SIG-M5 treated with dmso at 0.1 percent for 504 hours (cell line): ENCODE data around the gene QRICH2.

ENCODE experiments used
- DNase-seq: peaks from one replicate; lab custom pipeline; 2025; ENCODE audit not compliant: unreplicated experiment; lab: John Stamatoyannopoulos, UW

Gene QRICH2

DNA sequence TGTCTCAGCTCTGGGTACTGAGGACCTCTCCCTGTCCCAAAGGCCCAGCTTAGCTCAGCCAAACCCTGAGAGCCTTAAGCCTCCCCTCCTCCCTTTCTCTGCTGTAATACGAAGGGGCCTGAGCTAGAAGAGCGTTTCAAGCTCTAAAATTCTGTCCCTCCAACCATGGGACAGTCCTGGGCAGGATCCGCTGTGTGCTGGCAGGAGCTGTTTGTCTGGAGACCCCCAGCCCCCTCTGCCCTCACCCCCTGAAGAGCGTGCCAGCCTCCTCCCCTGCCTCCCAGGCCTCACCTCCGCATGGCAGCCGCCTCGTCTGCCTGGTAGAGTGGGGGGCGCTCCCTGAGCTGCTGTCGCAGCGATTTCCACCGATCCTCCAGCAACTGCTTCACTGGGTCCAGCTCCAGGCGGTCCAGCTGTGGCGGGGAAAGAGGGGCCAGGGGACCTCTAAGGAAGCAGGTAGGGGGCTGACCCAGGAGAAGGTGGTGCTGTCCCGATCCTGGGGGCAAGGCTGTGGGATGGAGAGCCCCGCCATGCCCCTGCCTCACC is 28.3 kb downstream of the QRICH2 start:
- no peak for DNase-seq

DNA sequence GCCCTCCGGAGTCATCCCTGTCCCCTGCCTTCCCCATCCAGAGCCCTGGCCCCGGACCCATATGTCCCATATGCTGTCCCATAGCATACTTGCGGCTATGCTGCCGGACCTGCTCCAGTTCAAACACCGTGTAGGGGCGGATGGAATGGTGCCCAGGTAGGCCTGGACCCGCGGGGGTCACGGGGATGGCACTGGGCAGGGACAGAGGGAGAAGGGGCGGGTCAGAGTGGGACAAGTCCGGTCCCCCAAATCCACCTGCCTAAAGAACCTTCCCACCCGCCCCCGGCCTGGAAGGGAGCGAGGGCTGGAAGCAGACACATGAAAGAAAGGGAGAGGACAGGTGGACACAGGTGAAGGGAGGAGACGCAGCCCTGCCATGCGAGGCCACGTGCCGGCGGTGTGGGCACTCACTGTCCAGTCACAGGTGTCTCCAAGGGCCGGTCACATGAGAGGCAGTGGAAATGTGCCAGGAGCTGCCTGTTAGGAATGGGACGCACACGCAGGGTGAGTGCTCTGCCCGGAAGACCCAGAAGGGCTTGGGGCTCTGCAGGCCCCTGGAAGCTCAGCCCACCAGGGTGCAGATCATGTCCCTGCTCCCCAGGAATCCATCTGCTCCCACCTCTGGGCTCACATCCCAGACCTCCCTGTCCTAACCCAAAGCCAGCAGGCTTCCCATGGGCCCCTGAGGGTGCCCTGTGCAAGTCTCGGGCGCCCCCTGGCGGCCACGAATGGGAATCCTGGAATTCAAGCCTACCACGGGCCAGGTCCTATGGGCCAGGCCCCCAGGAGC is 28.9 kb downstream of the QRICH2 start:
- peak; percentile 52 for DNase-seq

DNA sequence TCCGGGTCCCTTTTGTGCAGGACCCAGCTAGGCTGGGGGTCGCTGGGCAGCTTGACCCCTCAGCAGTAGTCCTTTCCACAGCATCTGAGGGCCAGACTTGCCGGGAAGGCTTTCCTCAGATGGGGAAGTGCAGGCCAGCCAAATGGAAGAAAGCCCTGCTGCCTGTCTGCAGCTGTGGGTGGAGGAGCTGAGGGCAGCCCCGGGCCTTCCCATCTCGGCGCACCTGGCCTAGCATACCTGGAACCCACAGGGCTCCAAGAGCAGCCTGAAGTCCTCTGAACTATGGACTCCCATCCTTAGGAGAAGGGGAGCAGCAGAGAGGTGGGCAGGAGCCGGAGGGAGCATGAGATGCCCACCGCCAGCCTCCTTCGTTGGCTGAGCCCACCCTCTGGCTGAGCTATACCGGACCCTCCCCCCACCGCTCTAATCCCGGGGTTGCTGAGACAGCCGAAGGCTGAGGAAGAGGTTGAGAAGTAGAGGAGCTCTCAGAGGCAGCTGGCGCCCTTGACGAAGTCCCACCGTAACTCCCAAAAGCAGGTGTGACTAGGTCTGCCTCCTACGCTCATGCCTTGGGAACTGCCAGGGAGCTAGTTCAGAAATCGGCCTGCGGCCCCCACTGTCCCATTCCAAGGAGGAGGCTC is 29.7 kb downstream of the QRICH2 start:
- no peak for DNase-seq

DNA sequence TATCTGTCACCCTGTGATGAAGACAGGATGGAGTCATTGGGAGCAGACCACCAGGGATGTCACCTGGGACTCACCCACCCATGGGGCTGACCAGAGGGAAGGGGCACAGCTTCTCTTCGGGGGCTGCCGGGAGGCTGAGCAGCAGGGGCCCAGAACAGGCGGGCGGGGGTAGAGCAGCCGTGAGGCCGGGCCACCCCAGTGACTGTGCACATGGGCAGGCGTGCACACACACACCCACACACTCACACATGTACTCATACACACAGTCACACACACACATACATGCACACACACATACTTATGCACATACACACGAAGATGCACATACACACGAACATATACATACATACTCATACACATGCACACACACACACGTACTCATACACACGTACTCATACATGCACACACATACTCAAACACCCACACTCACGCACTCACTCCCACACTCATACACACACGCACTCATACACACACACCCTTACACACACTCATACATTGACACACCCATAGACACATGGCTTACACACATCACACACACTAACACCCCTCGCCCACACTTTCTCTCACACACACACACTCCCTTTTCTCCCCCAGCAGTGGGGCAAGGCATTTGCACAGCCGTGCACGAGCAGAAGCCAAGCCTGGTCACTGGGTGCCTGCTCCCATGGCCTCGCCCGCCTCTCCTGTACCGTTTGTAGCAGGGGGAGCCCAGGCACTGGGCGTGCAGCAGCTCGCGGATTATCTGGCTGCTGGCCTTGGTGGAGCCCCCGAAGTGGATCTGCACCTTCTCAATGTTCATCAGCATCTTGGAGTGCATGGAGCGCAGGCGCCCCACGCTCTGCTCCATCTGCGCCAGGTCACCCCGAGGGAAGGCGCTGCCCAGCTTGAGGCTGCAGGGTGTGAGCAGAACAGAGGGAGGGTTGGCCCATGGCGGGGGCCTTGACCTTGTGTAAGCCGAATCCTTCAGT is 30.5 kb downstream of the QRICH2 start:
- DNase-seq = no peak

DNA sequence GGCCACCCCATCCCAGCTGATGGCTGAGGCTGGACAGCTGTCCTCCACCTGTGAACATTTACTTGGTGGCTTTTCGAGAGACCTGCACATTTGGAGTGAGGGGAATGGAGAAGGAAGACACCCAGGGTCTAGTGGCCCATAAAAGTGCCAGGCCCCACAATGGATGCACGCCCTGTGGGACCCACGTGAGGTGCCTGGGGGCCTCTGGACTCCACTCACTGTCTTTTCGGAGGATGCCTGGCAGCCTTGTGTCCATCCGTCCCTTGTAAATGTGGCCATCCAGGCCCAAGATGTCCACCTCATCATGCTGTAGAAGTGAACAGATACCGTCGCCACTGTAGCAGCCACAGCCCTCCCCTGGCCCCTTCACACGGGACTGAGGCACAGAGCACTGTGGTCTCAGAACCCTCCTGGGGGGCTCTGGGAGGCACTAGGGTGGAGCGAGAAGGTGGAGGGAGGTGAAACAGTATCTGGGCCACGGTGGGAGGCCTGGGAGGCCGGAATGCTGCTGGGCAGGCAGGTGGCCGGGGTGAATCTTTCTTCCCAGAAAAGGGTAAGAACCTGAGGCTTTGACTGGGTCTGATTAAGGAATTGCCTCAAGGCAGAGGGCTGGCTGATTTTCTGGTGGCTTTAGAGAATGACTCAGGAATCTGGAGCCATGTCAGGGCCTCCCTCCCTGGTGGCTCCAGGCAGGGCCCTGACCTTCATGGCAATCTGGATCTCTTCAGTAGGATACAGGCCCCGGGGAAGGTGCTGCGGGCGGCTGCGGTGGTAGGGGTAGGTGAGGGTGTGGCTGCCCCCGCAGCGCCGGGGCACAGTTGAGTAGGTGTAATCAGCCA is 31.4 kb downstream of the QRICH2 start:
- no peak for DNase-seq

DNA sequence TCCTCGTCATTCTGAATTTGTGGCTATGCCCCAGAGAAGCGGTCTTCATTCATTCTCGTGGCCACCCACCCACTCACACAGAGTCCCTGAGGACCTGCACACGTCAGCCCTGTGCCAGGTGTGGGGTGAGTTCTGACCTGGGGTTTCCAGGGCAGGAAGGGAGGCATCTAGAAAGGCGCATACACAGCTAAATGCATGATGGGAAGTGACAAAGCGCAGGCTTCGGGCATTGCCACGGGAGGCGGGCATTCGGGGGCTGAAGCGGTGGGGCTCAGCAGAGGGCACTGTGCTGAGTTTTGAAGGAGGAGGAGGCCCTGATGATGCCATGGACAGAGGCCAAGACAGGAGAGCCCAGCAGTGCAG is 32.0 kb downstream of the QRICH2 start:
- no peak for DNase-seq

DNA sequence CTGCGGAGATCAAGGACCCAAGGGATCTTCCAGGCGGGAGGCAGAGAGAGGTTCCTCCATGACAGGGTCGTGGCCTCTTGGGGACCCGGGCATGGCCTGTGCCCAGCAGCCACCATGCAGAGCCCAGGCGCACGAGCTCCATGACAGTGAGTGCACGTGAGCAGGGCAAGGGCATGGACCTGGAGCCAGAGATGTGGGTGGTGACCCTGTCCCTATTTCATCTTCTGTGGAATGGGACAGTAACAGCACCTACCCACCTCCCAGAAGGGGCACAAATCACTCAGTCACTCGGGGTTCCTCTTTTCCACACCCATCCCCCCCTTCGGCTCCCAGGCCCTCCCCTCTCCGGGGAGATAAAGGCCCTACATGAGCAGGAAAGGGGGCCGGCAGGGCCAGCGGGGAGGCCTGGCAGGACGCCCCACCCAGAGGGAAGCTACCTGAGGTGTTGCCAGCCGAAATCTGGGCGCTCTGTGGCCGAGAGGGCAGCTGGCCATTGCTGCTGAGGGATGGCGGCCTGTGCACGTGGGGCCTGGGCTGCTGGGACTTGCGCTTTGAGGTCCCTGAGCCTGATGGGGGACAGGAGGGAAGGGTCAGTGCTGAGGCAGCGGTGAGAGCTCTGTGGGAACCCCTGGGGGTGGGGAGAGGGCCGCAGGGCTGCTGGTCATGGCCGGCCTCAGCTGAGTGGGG is 32.6 kb downstream of the QRICH2 start:
- no peak for DNase-seq

DNA sequence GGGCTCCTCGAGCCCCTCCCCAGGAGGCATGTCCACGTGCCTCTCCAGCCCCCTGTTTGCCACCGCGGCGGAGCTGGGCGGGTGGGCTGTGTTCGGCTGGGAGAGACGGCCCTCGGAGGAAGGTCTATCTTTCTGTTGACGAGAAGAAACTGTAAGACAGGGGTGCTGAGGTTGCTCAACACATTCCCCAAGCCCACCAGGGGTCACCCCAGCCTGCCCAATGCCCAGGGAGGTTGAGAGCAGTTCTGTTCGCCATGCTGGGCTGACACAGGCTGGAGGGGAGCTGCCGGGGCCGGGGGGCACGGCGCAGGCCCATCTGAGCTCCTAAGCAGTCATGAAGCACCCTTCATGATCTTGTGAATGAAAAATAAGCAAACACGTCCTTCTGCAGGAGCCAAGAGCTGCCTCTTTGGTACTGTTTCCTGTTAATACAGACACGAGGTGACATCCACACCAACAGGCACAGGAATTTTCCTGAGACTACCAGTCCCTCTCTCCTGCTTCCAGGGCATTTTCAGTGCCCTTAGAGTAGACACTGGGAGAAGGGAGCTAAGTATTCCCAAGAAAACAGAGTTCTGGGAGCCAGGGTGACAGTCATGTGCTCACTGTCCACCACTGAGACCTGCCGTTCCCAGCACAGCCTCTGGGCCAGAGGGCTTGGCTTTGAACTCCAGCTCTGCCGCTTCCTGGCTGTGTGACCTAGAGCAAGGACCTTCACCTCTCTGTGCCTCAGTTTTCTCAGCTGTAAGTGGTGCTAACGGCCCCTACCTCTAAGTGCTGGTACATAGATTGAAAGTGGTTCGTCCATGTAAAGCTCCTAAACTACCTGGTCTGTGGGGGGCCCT is 33.7 kb downstream of the QRICH2 start:
- no peak for DNase-seq

DNA sequence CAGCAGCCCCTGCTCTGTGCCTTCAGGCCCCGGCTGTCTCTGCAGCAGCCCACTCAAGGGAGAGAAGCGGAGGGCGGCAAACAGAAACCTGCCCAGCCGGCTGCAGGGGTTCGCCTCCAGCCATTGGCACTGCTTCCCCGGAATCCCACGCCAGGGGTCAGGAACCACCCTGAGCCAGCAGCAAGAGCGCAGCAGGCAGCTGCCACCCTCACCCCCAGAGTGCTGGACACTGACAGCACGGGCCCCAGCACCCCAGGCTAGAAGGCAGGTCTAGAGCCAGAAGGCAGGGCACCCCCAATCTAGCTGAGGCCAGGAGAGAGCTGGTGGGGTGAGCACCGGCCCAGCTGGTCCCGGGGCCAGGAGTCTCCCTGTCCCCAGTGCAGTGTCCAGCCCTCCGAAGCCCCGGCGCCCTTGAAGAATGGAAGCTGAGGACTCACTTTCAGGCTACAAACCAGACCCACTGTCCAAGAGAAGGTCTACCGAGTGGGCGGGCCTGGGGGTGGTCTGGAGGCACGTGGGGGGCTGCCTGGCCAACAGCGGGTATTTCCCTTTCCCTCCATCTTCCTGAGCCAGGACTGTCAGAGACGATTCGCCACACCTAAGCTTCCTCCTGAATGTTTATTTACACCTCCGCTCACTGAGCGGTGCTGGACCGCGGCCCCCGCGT is 34.5 kb downstream of the QRICH2 start:
- DNase-seq = no peak

DNA sequence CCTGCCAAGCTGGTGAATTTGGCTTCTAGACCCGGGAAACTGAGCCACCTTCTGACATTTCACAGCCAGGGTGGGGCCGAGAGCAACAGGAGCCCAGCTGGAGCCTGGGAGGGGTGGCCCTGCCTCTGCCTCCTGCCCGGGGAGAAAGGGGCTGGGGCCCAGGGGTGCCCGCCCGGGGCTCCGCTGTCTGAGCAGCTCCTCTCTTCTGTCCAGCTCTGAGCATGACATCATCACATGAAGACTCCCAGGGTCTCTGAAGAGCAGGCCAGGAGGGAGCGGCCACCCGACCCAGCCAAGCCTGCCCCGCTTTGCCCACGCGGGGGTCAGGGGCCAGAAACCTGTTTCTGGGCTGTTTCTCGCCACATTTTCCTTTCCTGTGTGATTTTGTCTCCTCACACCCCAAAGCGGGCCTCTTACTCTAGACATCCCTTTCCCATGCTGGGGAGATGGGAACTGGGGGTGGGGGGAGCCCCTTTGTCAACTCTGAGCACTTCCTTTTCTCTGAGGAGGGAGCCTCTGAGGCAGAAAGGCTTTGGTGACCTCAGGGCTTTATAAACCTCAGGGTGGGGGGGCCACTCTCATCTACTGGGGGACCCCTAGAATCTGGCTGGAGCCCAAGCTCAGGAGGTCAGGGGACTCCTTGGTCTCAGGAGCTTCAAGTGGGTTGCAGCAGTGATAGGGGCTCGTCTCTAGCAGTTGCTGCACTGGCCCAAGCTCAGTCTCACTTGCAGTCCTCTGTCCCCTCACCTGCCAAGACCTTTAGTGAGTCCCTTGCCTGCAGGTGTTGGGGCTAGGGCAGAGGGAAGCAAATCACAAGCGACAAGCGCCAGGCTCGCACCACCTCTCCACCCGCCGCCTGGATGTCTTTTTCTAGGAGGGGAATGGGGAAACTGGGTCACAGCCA is 35.3 kb downstream of the QRICH2 start:
- DNase-seq = no peak

DNA sequence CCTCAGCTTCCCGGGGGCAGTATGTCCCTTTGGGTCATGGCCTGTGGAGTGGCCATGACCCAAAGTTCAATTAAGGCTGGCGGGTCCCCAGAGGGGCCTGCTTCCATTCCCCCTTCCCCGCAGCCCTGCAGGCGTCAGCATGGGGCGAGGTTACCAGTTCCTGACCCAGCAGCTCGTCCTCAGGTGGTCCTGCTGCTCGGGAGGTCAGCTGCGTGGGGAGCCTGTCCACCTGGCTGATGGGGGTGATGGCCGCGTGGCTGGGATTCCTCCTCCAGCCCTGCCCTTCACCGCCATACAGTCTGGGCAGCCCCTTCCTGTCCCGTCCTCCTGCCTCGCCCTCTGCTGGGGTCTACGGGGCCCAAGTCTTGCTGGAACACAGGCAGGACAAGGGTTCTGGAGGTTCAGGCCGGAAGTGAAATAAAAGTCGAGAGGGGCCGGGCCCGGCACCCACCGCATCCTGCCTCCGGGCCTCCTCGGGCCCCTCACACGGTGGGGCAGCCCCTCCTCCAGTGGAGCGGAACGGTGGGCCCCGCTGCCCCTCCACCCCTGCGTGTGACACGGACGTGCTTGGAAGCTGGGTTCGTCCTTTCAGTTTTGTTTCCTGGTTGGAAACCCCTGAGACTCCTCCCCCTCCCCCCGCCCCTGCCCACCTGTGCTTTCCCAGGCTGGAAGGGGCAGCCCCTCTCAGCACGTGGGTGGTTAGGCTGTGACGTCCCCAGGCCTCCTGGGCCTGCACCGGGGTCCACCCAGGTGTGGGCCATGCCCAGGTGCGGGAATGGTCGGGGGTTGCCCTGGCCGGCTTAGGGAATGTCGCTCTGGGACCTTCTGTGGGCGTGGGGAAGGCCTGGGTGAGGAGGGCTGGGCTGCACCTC is 36.2 kb downstream of the QRICH2 start:
- no peak for DNase-seq

DNA sequence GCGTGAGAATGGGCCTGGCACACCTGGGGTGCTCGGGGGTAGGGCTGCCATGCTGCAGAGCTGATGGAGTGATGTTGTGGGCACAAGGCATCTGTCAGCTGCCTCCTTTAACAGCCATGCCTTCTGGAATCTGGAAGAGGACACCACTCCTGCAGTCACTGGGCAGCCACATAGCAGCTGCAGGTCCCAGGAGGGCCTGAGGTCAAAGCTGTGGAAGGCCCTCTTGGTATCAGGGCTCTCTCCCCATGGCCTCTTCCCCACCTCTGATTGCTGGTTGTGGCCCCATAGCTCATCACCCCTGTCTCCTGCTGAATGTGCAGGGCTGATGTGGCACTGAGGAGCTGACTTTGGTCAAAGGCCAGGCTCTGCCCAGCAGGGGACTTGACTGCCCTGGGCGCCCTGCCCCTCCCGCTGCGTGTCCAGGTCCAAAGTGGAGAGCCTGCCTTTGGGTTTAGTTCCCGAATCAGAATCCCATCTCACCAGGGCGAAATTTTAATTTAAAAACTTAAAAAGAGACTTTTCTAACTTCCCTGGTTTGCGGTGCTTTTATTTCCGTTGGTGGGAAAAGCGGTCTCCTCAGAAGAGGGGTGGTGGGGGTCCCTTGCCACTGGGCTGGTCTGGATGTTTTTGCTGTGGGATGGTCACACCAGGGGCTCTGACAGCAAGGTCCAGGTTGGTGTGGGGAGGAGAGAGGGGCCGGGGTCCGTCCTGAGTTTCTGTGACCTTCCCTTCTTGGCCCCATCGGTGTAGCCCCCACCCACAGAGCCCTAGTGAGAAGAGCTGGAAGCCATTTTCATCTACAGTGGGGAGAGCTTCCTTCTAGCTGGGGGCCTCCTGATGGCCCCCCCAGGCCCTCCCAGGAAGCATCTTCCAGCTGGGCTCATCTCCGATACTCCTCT is 37.1 kb downstream of the QRICH2 start:
- no peak for DNase-seq

DNA sequence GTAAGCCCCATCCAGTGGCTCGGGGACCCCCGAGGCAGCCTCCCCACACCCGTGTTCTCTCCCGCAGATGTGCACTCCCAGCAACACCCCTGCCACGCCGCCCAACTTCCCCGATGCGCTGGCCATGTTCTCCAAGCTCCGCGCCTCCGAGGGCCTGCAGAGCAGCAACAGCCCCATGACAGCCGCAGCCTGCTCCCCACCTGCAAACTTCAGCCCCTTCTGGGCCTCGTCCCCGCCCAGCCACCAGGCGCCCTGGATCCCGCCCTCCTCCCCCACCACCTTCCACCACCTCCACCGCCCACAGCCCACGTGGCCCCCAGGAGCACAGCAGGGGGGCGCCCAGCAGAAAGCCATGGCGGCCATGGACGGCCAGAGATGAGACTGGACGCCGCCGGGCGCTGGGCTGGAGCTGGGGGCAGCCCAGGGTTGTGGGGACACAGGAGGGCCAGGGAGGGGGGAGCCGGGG is 37.9 kb downstream of the QRICH2 start:
- no peak for DNase-seq

DNA sequence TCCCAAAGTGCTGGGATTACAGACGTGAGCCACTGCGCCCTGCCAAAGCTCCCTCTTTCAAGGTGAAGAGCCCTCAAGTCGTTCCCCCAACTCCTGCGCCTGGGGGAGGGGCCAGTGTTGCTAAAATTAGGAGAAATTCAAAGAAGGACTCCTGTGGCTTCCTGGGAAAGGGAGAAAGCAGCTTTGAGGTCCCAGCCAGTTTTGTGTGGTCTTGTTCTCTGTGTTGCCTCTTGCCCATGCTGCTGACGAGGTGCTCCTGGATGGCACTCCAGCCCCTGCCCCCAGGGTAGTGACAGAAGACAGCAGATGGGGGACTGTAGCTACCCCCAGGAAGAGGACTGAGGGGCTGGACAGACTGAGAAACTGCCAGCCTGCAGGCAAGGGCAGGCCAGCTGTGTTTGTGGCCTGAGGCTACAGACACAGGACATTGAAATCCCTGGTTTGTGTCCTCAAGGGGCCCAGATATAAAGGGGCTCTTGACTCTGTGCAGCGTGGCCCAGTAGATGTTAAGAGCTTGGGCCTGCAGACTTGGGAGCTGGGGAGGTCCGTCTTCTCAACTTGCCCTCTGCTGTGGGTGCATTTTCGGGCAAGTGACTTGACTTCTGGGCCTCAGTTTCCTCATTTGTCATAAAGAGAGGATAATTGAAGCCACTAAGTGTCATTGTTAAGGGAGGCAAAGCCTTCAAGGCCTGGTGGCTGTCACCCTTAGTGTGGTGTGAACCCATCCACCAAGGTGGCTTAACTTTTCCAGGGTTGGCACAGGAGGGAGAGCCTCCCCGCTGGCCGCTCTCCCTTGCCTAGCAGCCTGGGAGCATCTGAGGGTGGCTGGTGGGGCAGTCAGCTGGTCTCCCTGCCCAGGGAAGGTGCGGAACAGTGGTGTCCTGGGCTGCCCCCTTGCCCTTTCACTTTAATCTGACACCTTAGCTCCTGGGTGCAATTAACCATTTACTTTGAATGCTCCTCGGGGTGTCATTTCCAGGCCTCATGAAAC is 38.8 kb downstream of the QRICH2 start:
- DNase-seq = no peak
